ENCODE data around the gene SMIM44. TPM values are rescaled to one million over a fixed set of nuclear protein-coding genes. Genes with fewer than 3 reads are reported as not detected.
"Not testable (repeated sequence)": the region's sequence is repeated elsewhere in the genome, so short reads cannot be mapped to it uniquely, and the experiment has no call there.

Gene SMIM44
- total RNA-seq, 2 donors from 2014 or later, result not detected

GRCh38 chr19:3448616-3449334 lies 34.5 kb downstream of the SMIM44 start:
- H3K36me3 Mint-ChIP-seq (ENCODE audit: low read depth), result no peaks in the 10 kb centered on the region
- H3K36me3 ChIP-seq (ENCODE audit: control insufficient read depth, insufficient read depth, low read length), result no peaks in the 10 kb centered on the region
- H3K4me3 ChIP-seq (ENCODE audit: low read length), result no peak overlapping the region
- WGBS, 2 experiments (ENCODE audit: insufficient coverage in 1 of 2, insufficient read length in 1 of 2), result 93 to 96% methylated on average over 15 to 28 of the region's 28 CpGs
- H3K4me1 Mint-ChIP-seq, result peaks cover 5% of the 10 kb centered on the region
- DNase-seq, result no peak
- no peak overlapping the region for H3K27ac Mint-ChIP-seq
- H3K9me3 Mint-ChIP-seq, result no peaks in the 10 kb centered on the region
- no peak overlapping the region for H3K27ac ChIP-seq (ENCODE audit: low read depth, low read length)
- H3K4me3 Mint-ChIP-seq, result no peak overlapping the region
- no peak for TF ChIP-seq CTCF (conservative IDR thresholded peaks at IDR 0.05)
- H3K9ac ChIP-seq (ENCODE audit: extremely low read depth, low read length, poor library complexity, severe bottlenecking), result no peak overlapping the region
- H3K27me3 Mint-ChIP-seq (ENCODE audit: insufficient read depth), result no peaks in the 10 kb centered on the region
- no peaks in the 10 kb centered on the region for H3K9me3 ChIP-seq (ENCODE audit: control insufficient read depth, low read length)
- H3K27me3 ChIP-seq (ENCODE audit: control insufficient read depth, insufficient read depth, low read length, poor library complexity, severe bottlenecking), result no peaks in the 10 kb centered on the region
- H3K4me1 ChIP-seq (ENCODE audit: control insufficient read depth, insufficient read depth, low read length), result no peaks in the 10 kb centered on the region

GRCh38 chr19:3446657-3447056 lies 36.6 kb downstream of the SMIM44 start:
- 89 to 90% methylated on average over 1 to 4 of the region's 4 CpGs for WGBS, 2 experiments (ENCODE audit: insufficient coverage in 1 of 2, insufficient read length in 1 of 2)
- H3K4me3 ChIP-seq (ENCODE audit: low read length); H3K4me1 ChIP-seq (ENCODE audit: control insufficient read depth, insufficient read depth, low read length); H3K4me3 Mint-ChIP-seq; H3K27ac ChIP-seq (ENCODE audit: low read depth, low read length); DNase-seq; H3K27me3 ChIP-seq (ENCODE audit: control insufficient read depth, insufficient read depth, low read length, poor library complexity, severe bottlenecking); H3K9ac ChIP-seq (ENCODE audit: extremely low read depth, low read length, poor library complexity, severe bottlenecking); H3K9me3 ChIP-seq (ENCODE audit: control insufficient read depth, low read length); H3K36me3 ChIP-seq (ENCODE audit: control insufficient read depth, insufficient read depth, low read length); H3K9me3 Mint-ChIP-seq; H3K27me3 Mint-ChIP-seq (ENCODE audit: insufficient read depth); H3K36me3 Mint-ChIP-seq (ENCODE audit: low read depth); H3K27ac Mint-ChIP-seq: not testable (repeated sequence)
- H3K4me1 Mint-ChIP-seq, result peaks cover 10% of the 10 kb centered on the region

GRCh38 chr19:3444695-3445234 lies 38.5 kb downstream of the SMIM44 start:
- H3K27ac Mint-ChIP-seq, result no peak overlapping the region

More at GRCh38 chr19:3444695-3445234, 38.5 kb downstream of the SMIM44 start:
- no peak overlapping the region for H3K9ac ChIP-seq (ENCODE audit: extremely low read depth, low read length, poor library complexity, severe bottlenecking)
- no peak for DNase-seq
- no peaks in the 10 kb centered on the region for H3K27me3 ChIP-seq (ENCODE audit: control insufficient read depth, insufficient read depth, low read length, poor library complexity, severe bottlenecking)
- 77 to 78% methylated on average over 21 to 24 of the region's 24 CpGs for WGBS, 2 experiments (ENCODE audit: insufficient coverage in 1 of 2, insufficient read length in 1 of 2)
- H3K36me3 ChIP-seq (ENCODE audit: control insufficient read depth, insufficient read depth, low read length), result no peaks in the 10 kb centered on the region
- TF ChIP-seq CTCF (conservative IDR thresholded peaks at IDR 0.05), result no peak
- peak overlapping the region; percentile 3 for H3K4me3 Mint-ChIP-seq
- no peaks in the 10 kb centered on the region for H3K9me3 ChIP-seq (ENCODE audit: control insufficient read depth, low read length)
- no peak overlapping the region for H3K4me3 ChIP-seq (ENCODE audit: low read length)
- no peaks in the 10 kb centered on the region for H3K9me3 Mint-ChIP-seq
- H3K27me3 Mint-ChIP-seq (ENCODE audit: insufficient read depth), result no peaks in the 10 kb centered on the region
- H3K27ac ChIP-seq (ENCODE audit: low read depth, low read length), result peak overlapping the region; percentile 96
- H3K36me3 Mint-ChIP-seq (ENCODE audit: low read depth), result no peaks in the 10 kb centered on the region
- peaks cover 10% of the 10 kb centered on the region for H3K4me1 Mint-ChIP-seq
- H3K4me1 ChIP-seq (ENCODE audit: control insufficient read depth, insufficient read depth, low read length), result no peaks in the 10 kb centered on the region
